ENCODE measurements around the gene ANAPC10. TPM values are rescaled to one million over a fixed set of nuclear protein-coding genes. Genes with fewer than 3 reads are reported as not detected.
"Not testable (repeated sequence)": the region's sequence is repeated elsewhere in the genome, so short reads cannot be mapped to it uniquely, and the experiment has no call there.

The ANAPC10 gene
- total RNA-seq (2014; rRNA removed; shearing (Covaris generic)) (27.5 and 34.4 TPM in 2 replicates), polyA plus RNA-seq (2016; fragmentation: Nextera tagmentation; extraction: Ambion mirVana) (58.3 and 59.2 TPM in 2 replicates)
- long read RNA-seq, transcript ANAPC10-201 (5 exons, 868 nt) = minor isoform, 5 of 21 reads
- long read RNA-seq, transcript ANAPC10-209 (5 exons, 1,025 nt) = major isoform, 9 of 21 reads
- long read RNA-seq, partial matches to known transcripts = 0 of 21 reads
- long read RNA-seq, other reads (novel, unspliced or antisense) = 5 of 21 reads

- H4K20me1 ChIP-seq (replicated peaks; ENCODE audit: insufficient read depth) = peaks cover 16% of the 10 kb centered on the region
- H3F3A ChIP-seq (replicated peaks; ENCODE audit: low read depth) = no peaks in the 10 kb centered on the region
- H3K4me1 ChIP-seq (ENCODE audit: insufficient read depth) = peaks cover 19% of the 10 kb centered on the region
- Mint-ChIP-seq H3K27me3 (ENCODE audit: insufficient read depth, low read depth, poor library complexity) (peaks cover 5% of the 10 kb centered on the region), H3K9me3 (peaks cover 10% of the 10 kb centered on the region), H3K27ac (peak within 1 kb of the TSS; percentile 99), H3K4me3 (peak within 1 kb of the TSS; percentile 95), H3K36me3 (ENCODE audit: low read depth) (peaks cover 34% of the 10 kb centered on the region), H3K4me1 (peaks cover 5% of the 10 kb centered on the region; the same call in 2 of the 3 replicates)
- peak within 1 kb of the TSS; percentile 93 for H3K4me2 ChIP-seq
- peak within 1 kb of the TSS; percentile 90 for H3K27ac ChIP-seq (ENCODE audit: low read depth)
- no peaks in the 10 kb centered on the region for H3K27me3 ChIP-seq (ENCODE audit: insufficient read depth)
- H3K4me3 ChIP-seq = peak within 1 kb of the TSS; percentile 93
- ATAC-seq (peak; percentile 92), DNase-seq (ENCODE audit: low spot score) (peak; percentile 100)
- H3K36me3 ChIP-seq (ENCODE audit: insufficient read depth) = peaks cover 22% of the 10 kb centered on the region
- peak within 1 kb of the TSS; percentile 81 for H2AFZ ChIP-seq
- H3K79me2 ChIP-seq (replicated peaks; ENCODE audit: insufficient read depth) = peaks cover 95% of the 10 kb centered on the region
- H3K9me2 ChIP-seq (ENCODE audit: insufficient read depth) = no peaks in the 10 kb centered on the region
- no peak for TF ChIP-seq JUNB (IDR thresholded peaks at IDR 0.05; ENCODE audit: unreplicated experiment)
- no peak for TF ChIP-seq ZNF331 (CRISPR knock-in tag; IDR thresholded peaks at IDR 0.05; ENCODE audit: low read depth)
- peak; percentile 99 for TF ChIP-seq CREB1 (CRISPR knock-in tag; IDR thresholded peaks at IDR 0.05; ENCODE audit: low read depth)
- no peak for TF ChIP-seq CTCF (conservative IDR thresholded peaks at IDR 0.05; ENCODE audit: low read depth in 2 of 2)
- no peak for TF ChIP-seq ZNF114 (CRISPR knock-in tag; IDR thresholded peaks at IDR 0.05)
- TF ChIP-seq NANOG (IDR thresholded peaks at IDR 0.05; ENCODE audit: borderline replicate concordance) = no peak
- TF ChIP-seq REST (IDR thresholded peaks at IDR 0.05; ENCODE audit: unreplicated experiment) = no peak
- TF ChIP-seq POLR2AphosphoS5 (IDR thresholded peaks at IDR 0.05; ENCODE audit: low read depth) = peak; percentile 98
- TF ChIP-seq ETS1 (IDR thresholded peaks at IDR 0.05) = peak; percentile 86
- TF ChIP-seq STAT1 (IDR thresholded peaks at IDR 0.05; ENCODE audit: unreplicated experiment) = no peak
Measured at GRCh38 chr4:145097821-145098674, at the start of gene ANAPC10, which contains the start of gene ABCE1. Gene ANAPC10, minus strand, starts transcription at chr4:145098196. Its CDS starts 2,097 bp downstream, at chr4:145096099. Gene ABCE1, plus strand, starts transcription at chr4:145098311. Its CDS starts 6,102 bp downstream, at chr4:145104413.

GRCh38 chr4:145136219-145136618 is 38.2 kb upstream of the ANAPC10 start:
- H2AFZ ChIP-seq; H3K27me3 Mint-ChIP-seq (ENCODE audit: insufficient read depth, low read depth, poor library complexity); H3K27ac ChIP-seq (ENCODE audit: low read depth); H3K4me3 ChIP-seq; H3K4me1 Mint-ChIP-seq; H3K27me3 ChIP-seq (ENCODE audit: insufficient read depth); H3K79me2 ChIP-seq (replicated peaks; ENCODE audit: insufficient read depth); H3K4me3 Mint-ChIP-seq; H3K9me2 ChIP-seq (ENCODE audit: insufficient read depth); H3K4me2 ChIP-seq; H3K9me3 Mint-ChIP-seq; H4K20me1 ChIP-seq (replicated peaks; ENCODE audit: insufficient read depth); H3F3A ChIP-seq (replicated peaks; ENCODE audit: low read depth); H3K4me1 ChIP-seq (ENCODE audit: insufficient read depth); ATAC-seq; DNase-seq (ENCODE audit: low spot score); H3K27ac Mint-ChIP-seq: not testable (repeated sequence)
- peaks cover 44% of the 10 kb centered on the region for H3K36me3 Mint-ChIP-seq (ENCODE audit: low read depth)
- H3K36me3 ChIP-seq (ENCODE audit: insufficient read depth) = peaks cover 26% of the 10 kb centered on the region

Data from GM23338 (cell line).